Measurements from ENCODE around the gene CRYBA4.

DNA sequence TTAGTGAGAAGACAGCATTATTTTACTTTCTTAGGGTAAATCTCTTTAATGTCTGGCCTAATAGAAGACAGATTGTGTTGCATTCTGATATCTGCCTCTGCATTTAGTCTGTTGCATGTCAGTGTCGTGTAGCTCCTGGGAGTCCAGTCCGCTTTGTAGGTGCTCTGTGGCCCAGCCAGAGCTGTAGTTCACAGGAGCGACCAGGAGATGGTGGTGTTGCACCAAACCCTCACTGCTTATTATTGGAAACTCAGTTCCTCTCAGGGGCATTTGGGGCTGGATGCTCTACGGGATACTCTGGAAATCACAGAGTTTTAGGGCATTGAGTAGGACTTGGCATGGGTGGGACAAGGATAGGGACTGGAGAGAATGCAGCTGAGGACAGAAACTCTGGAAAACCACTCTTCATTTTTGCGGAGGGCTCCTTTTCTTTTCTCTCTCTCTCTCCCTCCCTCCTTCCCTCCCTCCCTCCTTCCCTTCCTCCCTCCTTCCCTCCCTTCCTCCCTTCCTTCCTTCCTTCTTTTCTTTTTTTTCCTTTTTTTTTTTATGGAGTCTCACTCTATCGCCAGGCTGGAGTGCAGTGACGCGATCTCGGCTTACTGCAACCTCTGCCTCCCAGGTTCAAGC lies 57.4 kb downstream of the CRYBA4 start:
- TF ChIP-seq, protein P1, sequence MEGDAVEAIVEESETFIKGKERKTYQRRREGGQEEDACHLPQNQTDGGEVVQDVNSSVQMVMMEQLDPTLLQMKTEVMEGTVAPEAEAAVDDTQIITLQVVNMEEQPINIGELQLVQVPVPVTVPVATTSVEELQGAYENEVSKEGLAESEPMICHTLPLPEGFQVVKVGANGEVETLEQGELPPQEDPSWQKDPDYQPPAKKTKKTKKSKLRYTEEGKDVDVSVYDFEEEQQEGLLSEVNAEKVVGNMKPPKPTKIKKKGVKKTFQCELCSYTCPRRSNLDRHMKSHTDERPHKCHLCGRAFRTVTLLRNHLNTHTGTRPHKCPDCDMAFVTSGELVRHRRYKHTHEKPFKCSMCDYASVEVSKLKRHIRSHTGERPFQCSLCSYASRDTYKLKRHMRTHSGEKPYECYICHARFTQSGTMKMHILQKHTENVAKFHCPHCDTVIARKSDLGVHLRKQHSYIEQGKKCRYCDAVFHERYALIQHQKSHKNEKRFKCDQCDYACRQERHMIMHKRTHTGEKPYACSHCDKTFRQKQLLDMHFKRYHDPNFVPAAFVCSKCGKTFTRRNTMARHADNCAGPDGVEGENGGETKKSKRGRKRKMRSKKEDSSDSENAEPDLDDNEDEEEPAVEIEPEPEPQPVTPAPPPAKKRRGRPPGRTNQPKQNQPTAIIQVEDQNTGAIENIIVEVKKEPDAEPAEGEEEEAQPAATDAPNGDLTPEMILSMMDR (IDR thresholded peaks at IDR 0.05): peak; percentile 55 to 77 (median 65)
- TF ChIP-seq POLR2A (IDR thresholded peaks at IDR 0.05) (no peak), EP300 (IDR thresholded peaks at IDR 0.05) (no peak)
